T-helper 1 cell treated with Interleukin-12 subunit alpha and Interleukin-12 subunit beta and Interleukin-4 antibody, amounts not matched to agents 30 μg/mL and 1 μg/mL, for 36 hours (primary cell): ENCODE data around the gene CTSW.
A peak's percentile ranks its signal among the peaks of the same experiment; 100 is the strongest.

Experiments used
- H3K27ac Mint-ChIP-seq: one replicate; pipeline ENCODE4 v1.8.0; 2021; ENCODE audit warnings: mild to moderate bottlenecking, mixed read lengths
- H3K27me3 Mint-ChIP-seq: one replicate; pipeline ENCODE4 v1.8.0; 2021; ENCODE audit warnings: low read depth, mixed read lengths
- H3K36me3 Mint-ChIP-seq: one replicate; pipeline ENCODE4 v1.8.0; 2021; ENCODE audit warnings: low read depth, mixed read lengths
- H3K4me1 Mint-ChIP-seq: one replicate; pipeline ENCODE4 v1.8.0; 2021; ENCODE audit warnings: low read depth, mixed read lengths
- H3K4me3 Mint-ChIP-seq: one replicate; pipeline ENCODE4 v1.8.0; 2021; ENCODE audit warnings: mild to moderate bottlenecking, moderate library complexity, mixed read lengths
- H3K9me3 Mint-ChIP-seq: one replicate; pipeline ENCODE4 v1.8.0; 2021; ENCODE audit warnings: mixed read lengths

CTSW gene

DNA sequence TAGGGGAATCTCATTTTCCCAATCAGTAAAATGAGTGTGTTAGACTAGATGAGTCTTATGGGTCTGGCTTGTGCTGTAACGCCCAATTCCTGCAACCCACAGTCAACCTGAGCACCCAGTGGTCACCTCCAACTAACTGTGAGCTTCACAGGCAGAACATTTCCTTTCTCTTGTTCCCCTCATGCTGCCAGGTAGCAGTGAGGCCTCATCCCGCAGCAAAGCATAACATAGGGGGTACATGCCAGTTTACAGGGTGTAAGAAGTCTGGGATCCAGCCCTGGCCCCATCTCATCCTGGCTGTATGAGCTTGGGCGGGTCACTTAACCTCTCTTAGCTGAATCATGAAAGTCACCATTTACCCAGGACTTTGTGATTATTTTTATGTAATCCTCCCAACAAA lies 10.7 kb upstream of the CTSW start:
- Mint-ChIP-seq H3K27me3 (peaks cover 5% of the 10 kb centered on the region), H3K4me3 (no peak overlapping the region), H3K9me3 (no peaks in the 10 kb centered on the region), H3K27ac (no peak overlapping the region), H3K4me1 (peaks cover 19% of the 10 kb centered on the region), H3K36me3 (peaks cover 14% of the 10 kb centered on the region)

DNA sequence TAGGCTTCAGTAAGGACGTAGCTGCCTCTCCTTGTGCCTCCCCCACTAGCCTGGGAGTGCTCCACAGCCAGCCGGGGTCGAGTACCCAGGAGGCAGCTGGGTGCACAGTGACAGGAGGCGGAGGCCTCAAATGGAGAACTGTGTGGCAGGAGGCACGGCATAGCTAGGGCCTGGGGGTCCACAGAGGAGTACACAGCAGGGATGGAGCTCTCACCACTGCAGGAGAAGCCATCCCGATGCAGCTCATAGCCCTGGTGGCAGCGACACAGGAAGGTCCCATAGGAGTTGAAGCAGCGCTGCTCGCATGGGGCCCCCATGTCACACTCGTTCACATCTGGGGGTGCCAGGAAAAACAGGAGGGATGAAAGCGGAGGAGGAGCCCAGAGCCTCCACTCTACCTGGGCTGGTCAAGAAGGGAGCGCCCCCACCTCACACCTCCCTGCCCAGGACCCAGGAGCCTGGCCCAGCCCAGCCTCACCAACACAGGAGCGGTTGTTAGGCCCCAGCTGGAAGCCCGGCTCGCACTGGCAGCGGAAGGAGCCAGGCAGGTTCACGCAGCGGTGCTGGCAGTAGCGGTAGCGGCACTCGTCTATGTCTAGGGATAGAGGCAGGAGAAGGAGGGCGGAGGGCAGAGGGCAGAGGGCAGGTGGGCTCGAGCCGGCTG lies 9.9 kb upstream of the CTSW start:
- Mint-ChIP-seq H3K4me1 (peaks cover 16% of the 10 kb centered on the region), H3K27ac (no peak overlapping the region), H3K4me3 (no peak overlapping the region), H3K27me3 (peaks cover 5% of the 10 kb centered on the region), H3K36me3 (peaks cover 12% of the 10 kb centered on the region), H3K9me3 (no peaks in the 10 kb centered on the region)

GRCh38 chr11:65870307-65870658 lies 9.4 kb upstream of the CTSW start:
- peak overlapping the region; percentile 15 for H3K27ac Mint-ChIP-seq
- H3K4me3 Mint-ChIP-seq = no peak overlapping the region
- no peaks in the 10 kb centered on the region for H3K9me3 Mint-ChIP-seq
- peaks cover 9% of the 10 kb centered on the region for H3K36me3 Mint-ChIP-seq
- peaks cover 5% of the 10 kb centered on the region for H3K27me3 Mint-ChIP-seq
- H3K4me1 Mint-ChIP-seq = peaks cover 16% of the 10 kb centered on the region

DNA sequence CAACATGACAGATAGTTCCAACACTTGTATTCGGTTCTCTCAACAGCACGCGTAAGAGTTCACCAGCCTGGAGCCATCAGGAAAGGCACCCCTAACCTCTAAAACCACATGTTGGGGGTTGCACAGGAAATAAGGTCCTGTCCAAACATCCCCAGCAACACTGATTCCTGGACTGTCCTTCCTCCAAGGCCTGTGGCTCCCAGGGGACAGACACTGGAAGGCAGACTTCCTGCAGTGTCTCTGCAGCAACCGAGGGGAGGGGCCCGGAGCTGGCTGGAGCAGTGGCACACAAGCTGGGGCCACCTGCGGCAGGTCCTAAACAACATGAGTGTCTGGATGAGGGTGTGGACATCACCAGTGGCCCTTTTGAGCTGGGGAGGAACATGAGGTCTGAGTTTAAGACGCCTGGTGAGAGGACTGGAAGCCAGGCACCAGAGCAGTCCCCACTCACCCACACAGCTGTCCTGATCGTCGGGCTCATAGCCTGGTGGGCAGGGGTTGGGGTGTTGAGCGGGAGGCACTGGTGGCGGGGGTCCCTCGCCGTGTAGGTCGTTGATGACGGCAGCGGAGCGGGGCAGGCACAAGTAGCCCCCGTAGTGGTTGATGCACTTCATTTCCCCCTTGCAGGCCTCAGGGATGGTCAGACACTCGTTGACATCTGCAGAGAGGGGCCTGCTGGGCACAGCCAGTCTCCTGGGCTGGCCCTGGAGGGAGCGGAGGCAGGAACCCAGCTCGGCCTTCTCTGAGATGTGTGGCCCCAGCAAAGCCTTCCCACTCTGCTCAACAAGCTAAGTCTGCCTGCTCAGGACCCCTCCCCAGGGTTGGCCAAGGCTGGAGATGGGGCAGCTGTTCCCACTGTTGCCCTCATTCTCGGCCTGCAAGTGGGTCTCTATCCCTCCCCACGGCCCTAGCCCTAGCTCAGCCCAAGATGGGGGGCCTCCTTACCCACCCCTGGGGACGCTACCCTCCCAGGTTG lies 8.6 kb upstream of the CTSW start:
- peak overlapping the region; percentile 15 for H3K27ac Mint-ChIP-seq
- H3K36me3 Mint-ChIP-seq = peaks cover 7% of the 10 kb centered on the region
- H3K4me1 Mint-ChIP-seq = peaks cover 16% of the 10 kb centered on the region
- peak overlapping the region; percentile 40 for H3K4me3 Mint-ChIP-seq
- H3K27me3 Mint-ChIP-seq = peaks cover 5% of the 10 kb centered on the region
- no peaks in the 10 kb centered on the region for H3K9me3 Mint-ChIP-seq

DNA sequence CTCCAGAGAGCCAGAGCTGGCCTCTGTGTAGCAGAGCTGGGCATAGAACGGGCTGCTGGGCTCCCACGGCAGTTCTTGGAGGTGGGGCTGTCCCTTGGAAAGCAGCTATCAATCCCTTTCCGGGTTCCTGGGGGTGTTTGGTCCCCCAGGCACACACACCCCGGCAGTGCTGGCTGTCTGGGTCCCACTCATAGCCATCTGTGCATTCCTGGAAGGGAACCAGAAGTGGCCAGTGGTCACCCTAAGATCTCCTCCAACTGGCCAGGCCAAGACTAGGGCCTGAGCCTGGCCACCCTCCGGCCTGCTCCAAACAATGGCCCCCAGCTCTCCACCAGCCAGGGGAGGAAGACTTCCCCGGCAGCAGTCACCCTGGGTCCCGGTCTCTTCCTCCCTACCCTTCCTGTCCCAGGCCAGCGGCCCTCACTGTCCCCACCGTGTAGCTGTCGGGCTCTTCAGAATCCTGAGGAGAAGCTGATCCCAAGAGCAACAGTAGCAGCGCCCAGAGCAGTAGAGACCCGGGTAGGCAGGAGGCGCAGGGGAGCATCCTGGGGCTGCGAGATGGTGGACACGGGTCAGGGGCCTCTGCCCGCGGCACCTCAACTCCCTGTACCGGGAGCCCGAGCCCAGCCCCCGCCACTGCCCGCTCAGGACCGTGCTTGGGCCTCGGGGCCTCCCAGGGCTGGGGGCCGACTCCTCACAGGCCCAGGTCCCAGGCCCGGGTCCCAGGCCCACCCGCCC lies 7.7 kb upstream of the CTSW start:
- Mint-ChIP-seq H3K27ac (no peak overlapping the region), H3K4me1 (peaks cover 15% of the 10 kb centered on the region), H3K27me3 (peaks cover 5% of the 10 kb centered on the region), H3K4me3 (peak overlapping the region; percentile 28), H3K36me3 (peaks cover 4% of the 10 kb centered on the region), H3K9me3 (no peaks in the 10 kb centered on the region)

DNA sequence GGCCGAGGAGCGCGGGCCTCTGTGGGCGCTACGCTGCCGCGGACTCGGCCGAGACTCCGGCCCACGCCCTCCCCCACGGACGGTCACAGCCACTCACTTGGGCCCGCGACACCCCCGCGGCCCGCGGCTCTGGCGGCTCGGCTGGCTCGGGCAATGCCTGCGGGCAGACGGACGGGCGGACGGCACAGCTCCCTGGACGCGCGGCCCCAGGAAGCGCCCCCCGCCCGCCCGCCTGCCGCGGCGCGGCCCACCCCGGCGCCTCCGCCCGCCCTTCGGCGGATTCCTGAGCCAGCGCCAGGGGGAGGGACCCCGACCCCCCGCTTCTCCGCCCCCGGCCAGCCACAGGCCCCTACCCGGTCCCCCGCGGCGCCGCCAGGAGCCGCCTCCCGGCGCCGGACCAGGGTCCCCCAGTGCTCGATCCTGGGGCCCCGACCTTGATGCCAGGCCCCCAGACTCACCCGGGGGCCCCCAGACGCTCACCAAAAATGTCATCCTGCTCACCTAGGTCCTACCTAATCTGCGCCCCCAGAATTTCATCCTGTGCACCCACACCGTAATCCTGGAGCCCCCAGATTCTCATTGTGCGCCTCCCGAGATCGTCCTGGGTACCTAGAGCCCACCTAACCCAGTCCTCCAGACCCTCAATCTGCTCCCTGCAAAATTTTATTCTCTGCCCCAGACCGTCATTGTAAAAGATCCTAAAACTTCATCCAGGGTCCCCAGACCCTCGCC lies 6.9 kb upstream of the CTSW start, which contains the start of gene EFEMP2:
Gene EFEMP2, minus strand, starts transcription at position 215 of the 732 bp plus-strand sequence. CDS start 446 bp downstream, outside the sequence.
- Mint-ChIP-seq H3K27ac (peak within 1 kb of the TSS; percentile 87), H3K4me3 (peak within 1 kb of the TSS; percentile 93), H3K9me3 (no peaks in the 10 kb centered on the region), H3K4me1 (peaks cover 13% of the 10 kb centered on the region), H3K27me3 (peaks cover 5% of the 10 kb centered on the region), H3K36me3 (no peaks in the 10 kb centered on the region)

DNA sequence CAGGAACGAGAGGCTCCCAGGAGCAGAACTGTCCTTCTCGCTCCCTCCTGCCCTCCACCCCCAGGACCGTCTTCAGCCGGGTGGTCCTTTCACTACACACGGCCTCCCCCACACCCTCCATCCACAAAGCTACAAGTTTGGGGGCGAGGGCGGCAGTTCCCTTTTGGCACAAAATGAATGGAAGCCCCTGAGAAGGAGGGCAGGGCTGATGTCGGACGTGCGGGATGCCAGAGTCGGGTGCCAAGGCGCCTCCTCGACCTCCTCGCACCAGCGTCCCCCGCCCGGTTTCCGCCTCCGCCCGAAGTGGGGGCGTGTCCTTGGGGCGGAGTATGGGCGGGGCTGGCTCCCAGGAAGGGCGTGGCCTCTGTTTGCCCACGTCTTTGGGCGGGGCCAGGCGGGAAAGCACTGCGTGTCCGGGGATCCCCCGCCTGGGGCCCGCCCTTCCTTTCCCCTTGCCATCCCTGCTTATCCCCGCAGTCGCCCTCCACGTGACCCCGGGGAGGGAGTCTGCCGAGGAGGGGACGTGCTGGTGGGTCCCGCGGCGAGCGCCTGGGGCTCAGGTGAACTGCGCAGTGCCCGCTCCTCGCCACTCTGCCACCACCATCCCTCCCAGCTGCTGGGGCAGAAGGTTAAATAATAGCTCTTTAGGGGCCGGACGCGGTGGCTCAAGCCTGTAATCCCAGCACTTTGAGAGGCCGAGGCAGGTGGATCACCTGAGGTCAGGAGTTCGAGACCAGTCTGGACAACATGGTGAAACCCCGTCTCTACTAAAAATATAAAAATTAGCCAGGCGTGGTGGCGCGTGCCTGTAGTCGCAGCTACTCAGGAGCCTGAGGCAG lies 6.1 kb upstream of the CTSW start:
- Mint-ChIP-seq H3K4me3 (peak overlapping the region; percentile 93), H3K27me3 (peaks cover 5% of the 10 kb centered on the region)

DNA sequence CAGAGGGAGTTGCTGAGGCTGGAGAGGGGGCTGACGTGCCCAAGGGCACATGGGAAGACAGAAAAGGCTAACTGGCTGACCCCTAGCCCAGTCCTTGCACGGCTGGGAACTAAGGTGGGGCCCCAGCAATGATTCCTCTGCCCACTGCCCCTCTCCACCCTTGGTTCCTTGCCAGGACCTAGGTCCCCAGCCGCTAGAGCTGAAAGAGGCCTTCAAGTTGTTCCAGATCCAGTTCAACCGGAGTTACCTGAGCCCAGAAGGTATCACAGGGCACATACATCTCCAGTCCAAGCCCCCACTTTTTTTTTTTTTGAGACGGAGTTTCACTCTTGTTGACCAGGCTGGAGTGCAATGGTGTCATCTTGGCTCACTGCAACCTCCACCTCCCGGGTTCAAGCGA lies 390 bp downstream of the CTSW start:
- Mint-ChIP-seq H3K4me3 (no peak overlapping the region), H3K27ac (no peak overlapping the region), H3K9me3 (no peaks in the 10 kb centered on the region), H3K4me1 (peaks cover 23% of the 10 kb centered on the region), H3K36me3 (peaks cover 11% of the 10 kb centered on the region), H3K27me3 (no peaks in the 10 kb centered on the region)

More for the DNA sequence above, 6.1 kb upstream of the CTSW start:
- H3K9me3 Mint-ChIP-seq = no peaks in the 10 kb centered on the region
- H3K4me1 Mint-ChIP-seq = peaks cover 15% of the 10 kb centered on the region
- no peaks in the 10 kb centered on the region for H3K36me3 Mint-ChIP-seq
- peak overlapping the region; percentile 87 for H3K27ac Mint-ChIP-seq

DNA sequence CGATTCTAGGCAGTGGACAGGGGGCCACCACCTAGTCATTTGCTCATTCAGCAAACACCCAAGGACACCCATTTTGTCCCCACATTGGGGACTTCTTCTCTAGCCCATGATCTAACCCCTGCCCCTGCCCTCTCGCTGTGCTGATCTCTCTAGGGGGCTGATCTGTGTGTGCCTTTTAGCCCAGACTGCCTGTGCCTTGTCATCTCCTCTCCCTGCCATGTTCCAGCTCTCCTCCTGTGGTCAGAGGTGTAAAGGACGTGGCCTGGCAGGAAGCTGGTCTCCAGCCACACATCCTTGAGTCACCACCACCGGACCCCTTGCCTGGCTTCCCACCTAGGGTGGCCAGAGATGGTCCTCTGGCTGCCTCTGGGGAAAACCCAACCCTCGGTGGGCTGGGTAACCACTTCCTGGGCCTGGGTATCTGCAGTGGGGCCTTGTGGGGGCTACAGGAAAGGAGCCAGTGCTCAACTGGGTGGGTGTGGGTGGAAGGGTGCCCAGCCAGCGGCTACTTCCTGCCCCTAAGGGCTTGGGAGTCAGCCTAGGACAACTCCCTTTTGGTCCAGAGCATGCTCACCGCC lies 1.3 kb downstream of the CTSW start:
- H3K4me1 Mint-ChIP-seq = peaks cover 28% of the 10 kb centered on the region
- H3K4me3 Mint-ChIP-seq = peak overlapping the region; percentile 48
- H3K27me3 Mint-ChIP-seq = no peaks in the 10 kb centered on the region
- peak overlapping the region; percentile 76 for H3K27ac Mint-ChIP-seq
- H3K9me3 Mint-ChIP-seq = no peaks in the 10 kb centered on the region
- H3K36me3 Mint-ChIP-seq = peaks cover 14% of the 10 kb centered on the region

DNA sequence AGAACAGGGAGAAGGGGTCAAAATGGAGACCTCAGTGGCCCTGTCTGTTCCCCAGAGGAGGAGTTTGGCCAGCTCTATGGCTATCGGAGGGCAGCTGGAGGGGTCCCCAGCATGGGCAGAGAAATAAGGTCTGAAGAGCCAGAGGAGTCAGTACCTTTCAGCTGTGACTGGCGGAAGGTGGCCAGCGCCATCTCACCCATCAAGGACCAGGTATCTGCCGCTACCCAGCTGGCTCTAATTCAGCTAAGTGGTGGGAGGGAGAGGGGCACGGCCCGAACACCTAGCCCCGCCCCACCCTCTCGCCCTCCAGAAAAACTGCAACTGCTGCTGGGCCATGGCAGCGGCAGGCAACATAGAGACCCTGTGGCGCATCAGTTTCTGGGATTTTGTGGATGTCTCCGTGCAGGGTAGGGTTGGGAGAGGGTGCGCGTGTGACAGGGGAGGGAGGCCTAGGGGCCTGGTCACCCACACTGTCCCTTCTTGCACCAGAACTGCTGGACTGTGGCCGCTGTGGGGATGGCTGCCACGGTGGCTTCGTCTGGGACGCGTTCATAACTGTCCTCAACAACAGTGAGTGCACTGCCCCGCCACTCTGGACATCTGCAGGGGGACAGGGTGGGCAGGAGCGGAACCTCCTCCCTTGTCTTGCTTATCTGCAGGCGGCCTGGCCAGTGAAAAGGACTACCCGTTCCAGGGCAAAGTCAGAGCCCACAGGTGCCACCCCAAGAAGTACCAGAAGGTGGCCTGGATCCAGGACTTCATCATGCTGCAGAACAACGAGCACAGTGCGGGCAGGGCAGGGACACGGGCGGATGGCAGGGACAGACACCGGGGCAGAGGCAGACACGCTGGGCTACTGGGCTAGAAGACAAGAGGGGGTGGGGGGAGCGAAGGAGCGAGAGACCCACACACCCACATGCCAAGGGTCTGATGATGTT lies 2.8 kb downstream of the CTSW start:
- Mint-ChIP-seq H3K4me1 (peaks cover 36% of the 10 kb centered on the region), H3K27me3 (no peaks in the 10 kb centered on the region), H3K9me3 (no peaks in the 10 kb centered on the region), H3K4me3 (no peak overlapping the region), H3K36me3 (peaks cover 20% of the 10 kb centered on the region), H3K27ac (no peak overlapping the region)

DNA sequence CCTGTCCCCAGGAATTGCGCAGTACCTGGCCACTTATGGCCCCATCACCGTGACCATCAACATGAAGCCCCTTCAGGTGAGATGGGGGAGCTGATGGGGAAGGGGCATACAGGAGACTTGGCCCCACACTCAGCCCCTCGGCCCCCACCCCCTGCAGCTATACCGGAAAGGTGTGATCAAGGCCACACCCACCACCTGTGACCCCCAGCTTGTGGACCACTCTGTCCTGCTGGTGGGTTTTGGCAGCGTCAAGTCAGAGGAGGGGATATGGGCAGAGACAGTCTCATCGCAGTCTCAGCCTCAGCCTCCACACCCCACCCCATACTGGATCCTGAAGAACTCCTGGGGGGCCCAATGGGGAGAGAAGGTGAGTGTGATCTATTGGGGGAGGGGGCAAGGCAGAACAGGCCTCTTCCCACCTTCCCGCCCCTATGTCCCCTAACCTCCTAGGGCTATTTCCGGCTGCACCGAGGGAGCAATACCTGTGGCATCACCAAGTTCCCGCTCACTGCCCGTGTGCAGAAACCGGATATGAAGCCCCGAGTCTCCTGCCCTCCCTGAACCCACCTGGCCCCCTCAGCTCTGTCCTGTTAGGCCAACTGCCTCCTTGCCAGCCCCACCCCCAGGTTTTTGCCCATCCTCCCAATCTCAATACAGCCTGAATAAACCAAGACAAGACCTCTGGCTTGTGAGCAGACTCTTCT lies 3.6 kb downstream of the CTSW start:
- H3K4me1 Mint-ChIP-seq = peaks cover 37% of the 10 kb centered on the region
- H3K27ac Mint-ChIP-seq = no peak overlapping the region
- H3K9me3 Mint-ChIP-seq = no peaks in the 10 kb centered on the region
- H3K27me3 Mint-ChIP-seq = no peaks in the 10 kb centered on the region
- H3K4me3 Mint-ChIP-seq = no peak overlapping the region
- H3K36me3 Mint-ChIP-seq = peaks cover 21% of the 10 kb centered on the region
